Measurements from ENCODE around the gene FBXL7. TPM values are rescaled to one million over a fixed set of nuclear protein-coding genes. Genes with fewer than 3 reads are reported as not detected.

The FBXL7 gene
- total and polyA plus RNA-seq, 10 donors = 1.1 to 12.9 (median 8.3) TPM

- 83 to 94% (median 90%) methylated on average over 5 of the region's 5 CpGs for WGBS, 5 donors
- intact Hi-C loops (cut with DNase I; ENCODE audit: low total_unique reads) = no loop called here
- Histone ChIP-seq H3K4me1 (peaks cover 0 to 1% (median 0%) of the 10 kb centered on the region in 6 donors), H3K27me3 (replicated peaks in 1 of 7) (no peaks in the 10 kb centered on the region), H3K9me3 (peaks cover 0 to 10% (median 2%) of the 10 kb centered on the region in 8 donors), H3K27ac (no peak overlapping the region), H3K36me3 (no peaks in the 10 kb centered on the region), H3K4me3 (no peak overlapping the region)
- no peak for DNase-seq
- TF ChIP-seq CTCF (IDR thresholded peaks at IDR 0.05 in 8 of 11, conservative IDR thresholded peaks at IDR 0.05 in 3 of 11) = no peak
- TF ChIP-seq POLR2AphosphoS5 (IDR thresholded peaks at IDR 0.05) = no peak
- no peak for TF ChIP-seq POLR2A (IDR thresholded peaks at IDR 0.05)
Measured at GRCh38 chr5:15640116-15640515, 140.1 kb downstream of the FBXL7 start.

DNA sequence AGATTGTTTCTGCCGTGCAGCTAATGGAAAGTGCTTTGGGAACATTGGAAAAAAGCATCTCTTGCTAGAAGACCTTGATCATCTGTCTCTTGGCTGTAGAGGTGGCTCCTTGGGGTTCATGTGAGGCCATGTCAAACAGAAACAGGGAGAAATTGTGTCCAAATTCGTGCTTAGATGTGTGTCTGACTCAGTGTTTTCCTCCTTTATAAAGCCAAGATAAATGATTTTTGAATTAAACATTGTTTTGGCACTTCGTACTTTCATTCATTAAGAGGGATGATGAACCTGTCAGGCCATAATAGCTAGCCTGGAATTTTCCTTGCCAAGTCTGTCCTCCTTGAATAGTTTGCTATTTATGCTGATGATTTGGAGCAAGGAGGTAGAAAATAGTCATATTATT, 143.8 kb downstream of the FBXL7 start:
- WGBS, 5 donors = 45 to 64% (median 49%) methylated on average over 3 of the region's 3 CpGs

DNA sequence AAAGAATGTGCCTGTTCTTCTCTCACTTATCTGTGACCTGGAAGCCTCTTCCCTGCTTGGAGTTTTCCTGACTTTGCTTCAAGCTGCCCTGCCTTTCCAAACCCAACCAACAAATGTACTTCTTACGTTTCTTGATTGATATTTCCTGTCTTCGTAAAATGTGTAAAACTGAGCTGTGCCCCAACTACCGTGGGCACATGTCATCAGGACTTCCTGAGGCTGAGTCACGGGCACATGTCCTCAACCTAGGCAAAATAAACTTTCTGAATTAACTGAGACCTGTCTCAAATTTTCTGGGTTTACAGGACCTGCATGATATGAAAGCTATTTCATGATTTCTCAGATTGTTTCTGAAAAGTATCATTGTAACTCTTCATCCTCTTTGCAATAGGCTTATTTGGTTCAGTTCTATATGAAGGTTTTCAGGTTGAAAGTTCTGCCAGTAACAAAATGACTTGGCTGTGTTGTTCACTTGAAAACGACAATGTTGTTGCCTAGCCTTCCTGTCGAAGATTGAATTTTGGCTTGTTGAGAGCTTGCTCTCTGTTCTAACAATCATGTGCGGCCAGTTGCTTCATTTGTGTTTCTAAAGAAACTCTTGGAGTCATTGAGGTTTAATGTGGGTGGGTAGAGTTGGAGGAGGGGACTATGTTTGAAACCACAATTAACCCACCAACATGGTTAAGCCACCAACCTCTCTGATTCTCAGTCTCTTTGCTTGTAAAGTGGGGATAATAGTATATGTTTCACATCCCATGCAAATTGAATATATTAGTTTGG, 145.6 kb downstream of the FBXL7 start:
- H3K36me3 ChIP-seq = no peaks in the 10 kb centered on the region
- no peak for TF ChIP-seq POLR2A (IDR thresholded peaks at IDR 0.05)
- TF ChIP-seq CTCF (IDR thresholded peaks at IDR 0.05 in 8 of 11, conservative IDR thresholded peaks at IDR 0.05 in 3 of 11) = no peak
- no peak for TF ChIP-seq POLR2AphosphoS5 (IDR thresholded peaks at IDR 0.05)
- peaks cover 0 to 6% (median 0%) of the 10 kb centered on the region in 8 donors for H3K9me3 ChIP-seq
- intact Hi-C loops (cut with DNase I; ENCODE audit: low total_unique reads) = no loop called here
- H3K4me3 ChIP-seq = no peak overlapping the region
- WGBS, 5 donors = 34 to 42% (median 37%) methylated on average over 7 of the region's 7 CpGs
- H3K27me3 ChIP-seq (replicated peaks in 1 of 7) = no peaks in the 10 kb centered on the region
- peaks cover 0 to 10% (median 0%) of the 10 kb centered on the region in 6 donors for H3K4me1 ChIP-seq
- no peak overlapping the region for H3K27ac ChIP-seq
- no peak for DNase-seq

More for the DNA sequence above, 143.8 kb downstream of the FBXL7 start:
- TF ChIP-seq CTCF (IDR thresholded peaks at IDR 0.05 in 8 of 11, conservative IDR thresholded peaks at IDR 0.05 in 3 of 11) (no peak), POLR2A (IDR thresholded peaks at IDR 0.05) (no peak)
- Histone ChIP-seq H3K9me3 (peaks cover 0 to 10% (median 0%) of the 10 kb centered on the region in 8 donors), H3K36me3 (no peaks in the 10 kb centered on the region), H3K27ac (no peak overlapping the region), H3K4me1 (peaks cover 0 to 10% (median 0%) of the 10 kb centered on the region in 6 donors), H3K4me3 (no peak overlapping the region), H3K27me3 (replicated peaks in 1 of 7) (no peaks in the 10 kb centered on the region)
- intact Hi-C loops (cut with DNase I; ENCODE audit: low total_unique reads) = no loop called here
- DNase-seq = no peak

DNA sequence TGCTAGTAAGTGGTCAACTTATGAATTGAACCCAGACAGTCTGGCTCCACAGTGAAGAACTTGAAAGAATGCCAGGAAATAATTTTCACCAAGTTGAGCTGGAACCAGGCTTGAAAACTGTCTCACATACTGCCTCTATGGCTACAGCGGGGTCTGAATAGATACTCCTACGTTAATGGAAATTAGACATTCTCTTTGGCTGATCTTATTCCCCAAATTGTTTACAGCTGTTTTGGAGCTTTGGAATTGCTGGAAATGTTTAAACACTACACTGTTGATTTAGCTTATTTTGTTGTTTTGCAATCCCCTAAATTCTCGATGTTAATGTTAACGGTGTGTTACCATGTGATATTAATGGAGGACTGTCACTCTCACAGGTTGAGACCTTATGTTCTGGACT, 146.4 kb downstream of the FBXL7 start:
- Histone ChIP-seq H3K27me3 (replicated peaks in 1 of 7) (no peaks in the 10 kb centered on the region), H3K27ac (peak overlapping the region in 5 of 8 donors; percentile 0 to 17 (median 14)), H3K36me3 (no peaks in the 10 kb centered on the region), H3K4me1 (peaks cover 0 to 10% (median 0%) of the 10 kb centered on the region in 6 donors), H3K4me3 (no peak overlapping the region), H3K9me3 (peaks cover 0 to 6% (median 0%) of the 10 kb centered on the region in 8 donors)
- intact Hi-C loops (cut with DNase I; ENCODE audit: low total_unique reads) = no loop called here
- WGBS, 5 donors = 34 to 77% (median 46%) methylated on average over 4 of the region's 4 CpGs
- no peak for DNase-seq
- no peak for TF ChIP-seq POLR2A (IDR thresholded peaks at IDR 0.05)
- TF ChIP-seq POLR2AphosphoS5 (IDR thresholded peaks at IDR 0.05) = no peak
- TF ChIP-seq CTCF (IDR thresholded peaks at IDR 0.05 in 8 of 11, conservative IDR thresholded peaks at IDR 0.05 in 3 of 11) = no peak

Data from spleen (tissue), 11 donors.